WTC11 (cell line): ENCODE results near the gene GYS1. TPM values are rescaled to one million over a fixed set of nuclear protein-coding genes. Genes with fewer than 3 reads are reported as not detected.
A peak's percentile ranks its signal among the peaks of the same experiment; 100 is the strongest.

Experiments
- ARID4B ChIP-seq: sonication (generic); formaldehyde crosslinking; IDR thresholded peaks from 2 replicates; pipeline ENCODE4 v1.8.0; 2023; ENCODE audit warnings: missing genetic modification reagents, mild to moderate bottlenecking, borderline replicate concordance
- ATF2 ChIP-seq: sonication (generic); formaldehyde crosslinking; IDR thresholded peaks from 2 replicates; pipeline ENCODE4 v1.8.1; 2022; ENCODE audit warnings: low read depth, missing genetic modification reagents, borderline replicate concordance
- CDX4 ChIP-seq: fragments of 250-450 bp; sonication (Bioruptor Pico); IDR thresholded peaks from 2 replicates; pipeline ENCODE4 v1.9.0; 2021; ENCODE audit warnings: moderate library complexity, mild to moderate bottlenecking, inconsistent platforms, borderline replicate concordance
- CTCF ChIP-seq: fragments of 200-600 bp; IDR thresholded peaks from 2 replicates; pipeline ENCODE4 v1.8.0; 2022; ENCODE audit warnings: antibody characterized with exemption
- KAT7 ChIP-seq: sonication (generic); formaldehyde crosslinking; IDR thresholded peaks from 2 replicates; pipeline ENCODE4 v1.8.1; 2023; ENCODE audit warnings: missing genetic modification reagents, mild to moderate bottlenecking, borderline replicate concordance
- MXD4 ChIP-seq: fragments of 250-450 bp; sonication (Bioruptor Pico); IDR thresholded peaks from 2 replicates; pipeline ENCODE4 v1.8.0; 2021; ENCODE audit warnings: mild to moderate bottlenecking, moderate library complexity, borderline replicate concordance
- NFE2L1 ChIP-seq: sonication (generic); formaldehyde crosslinking; IDR thresholded peaks from 2 replicates; pipeline ENCODE4 v1.8.1; 2023; ENCODE audit warnings: missing genetic modification reagents
- NR1H2 ChIP-seq: sonication (generic); formaldehyde crosslinking; IDR thresholded peaks from 2 replicates; pipeline ENCODE4 v1.9.0; 2021; ENCODE audit warnings: mild to moderate bottlenecking, moderate library complexity, missing genetic modification reagents
- NR2C2 ChIP-seq: sonication (generic); formaldehyde crosslinking; IDR thresholded peaks from 2 replicates; pipeline ENCODE4 v1.8.0; 2022; ENCODE audit warnings: mild to moderate bottlenecking, missing genetic modification reagents
- OVOL2 ChIP-seq: fragments of 250-450 bp; sonication (Bioruptor Pico); IDR thresholded peaks from 2 replicates; pipeline ENCODE4 v1.9.0; 2021; ENCODE audit warnings: mild to moderate bottlenecking, borderline replicate concordance
- PRDM15 ChIP-seq: sonication (generic); formaldehyde crosslinking; IDR thresholded peaks from 2 replicates; pipeline ENCODE4 v1.8.0; 2022; ENCODE audit warnings: missing genetic modification reagents
- SMAD3 ChIP-seq: sonication (generic); formaldehyde crosslinking; IDR thresholded peaks from 2 replicates; pipeline ENCODE4 v1.8.0; 2022; ENCODE audit warnings: missing genetic modification reagents, mild to moderate bottlenecking, borderline replicate concordance
- STAT6 ChIP-seq: sonication (generic); formaldehyde crosslinking; conservative IDR thresholded peaks from 2 replicates; pipeline ENCODE4 v1.8.1; 2023; ENCODE audit warnings: mild to moderate bottlenecking, low read depth, missing genetic modification reagents, moderate library complexity
- TEAD1 ChIP-seq: sonication (generic); formaldehyde crosslinking; IDR thresholded peaks from 2 replicates; pipeline ENCODE4 v1.8.0; 2022; ENCODE audit warnings: mild to moderate bottlenecking, missing genetic modification reagents
- TEAD4 ChIP-seq: sonication (generic); formaldehyde crosslinking; IDR thresholded peaks from 2 replicates; pipeline ENCODE4 v1.8.0; 2022; ENCODE audit warnings: mild to moderate bottlenecking, missing genetic modification reagents
- USF1 ChIP-seq: sonication (generic); formaldehyde crosslinking; IDR thresholded peaks from 2 replicates; pipeline ENCODE4 v1.8.0; 2022; ENCODE audit warnings: mild to moderate bottlenecking, missing genetic modification reagents
- ZNF232 ChIP-seq: sonication (generic); formaldehyde crosslinking; IDR thresholded peaks from 2 replicates; pipeline ENCODE4 v1.8.0; 2022; ENCODE audit warnings: mild to moderate bottlenecking, missing genetic modification reagents
- ZNF281 ChIP-seq: sonication (generic); formaldehyde crosslinking; IDR thresholded peaks from 2 replicates; pipeline ENCODE4 v1.8.0; 2023; ENCODE audit warnings: mild to moderate bottlenecking, missing genetic modification reagents
- ZNF671 ChIP-seq: fragments of 250-450 bp; sonication (Bioruptor Pico); IDR thresholded peaks from 2 replicates; pipeline ENCODE4 v1.8.0; 2021; ENCODE audit warnings: mild to moderate bottlenecking
- total RNA-seq: library from RNA; stranded (reverse); gene quantifications from 3 replicates; pipeline ENCODE4 v1.2.3, GENCODE V29; 2021

The GYS1 gene
- total RNA-seq, 1 experiment from 2014 or later = 52.0 TPM

GRCh38 chr19:48965040-48965805 lies 27.9 kb downstream of the GYS1 start, which contains the start of gene FTL (continued):
- TF ChIP-seq ZNF281 (no peak), KAT7 (CRISPR knock-in tag) (no peak), NR1H2 (CRISPR knock-in tag) (no peak), OVOL2 (no peak), TEAD4 (CRISPR knock-in tag) (no peak), STAT6 (CRISPR knock-in tag) (no peak), SMAD3 (CRISPR knock-in tag) (peak; percentile 69; the same call in 1 of the 2 replicates), CTCF (no peak), TEAD1 (CRISPR knock-in tag) (peak; percentile 84), PRDM15 (CRISPR knock-in tag) (no peak), NFE2L1 (CRISPR knock-in tag) (no peak), MXD4 (CRISPR knock-in tag) (no peak), ZNF671 (peak; percentile 39; the same call in 1 of the 2 replicates), ZNF232 (peak; percentile 92; the same call in 1 of the 2 replicates), ARID4B (CRISPR knock-in tag) (no peak), NR2C2 (CRISPR knock-in tag) (no peak), USF1 (CRISPR knock-in tag) (0 out of 2 replicates have a peak, but pooled peaks have one; percentile 31), ATF2 (no peak), CDX4 (CRISPR knock-in tag) (no peak)
